ENCODE measurements around the gene HOXA1. TPM values are rescaled to one million over a fixed set of nuclear protein-coding genes. Genes with fewer than 3 reads are reported as not detected.

HOXA1 gene
- total RNA-seq, 1 experiment from 2014 or later = 8.8 TPM

- in situ Hi-C loops (cut with HindIII; ENCODE audit: low pct_unique_long_range_greater_than_20kb, low sequenced_read_pairs) = no loop called here
- BruUV-seq (replicated peaks) = TSS peak; percentile 48
- peaks cover 55% of the 10 kb centered on the region for H3K4me1 ChIP-seq (ENCODE audit: control insufficient read depth, insufficient read depth, low read length)
- peaks cover 9% of the 10 kb centered on the region; the same call in 1 of the 2 replicates for H3K36me3 ChIP-seq (ENCODE audit: control insufficient read depth, insufficient read depth, low read length)
- ATAC-seq = peak; percentile 23
- H3K9me3 ChIP-seq (ENCODE audit: control insufficient read depth, insufficient read depth, low read depth, low read length) = no peaks in the 10 kb centered on the region
- CTCF ChIA-PET = interaction anchor here (0.6 to 1.4 kb wide), 5 partner anchors 11 to 238 kb away, joined by 3 to 7 read pairs (median 5); no protein-coding TSS in a partner anchor
- no peak for DNase-seq (ENCODE audit: low read depth, low spot score)
- H3K27ac ChIP-seq (ENCODE audit: low read length) = peak overlapping the region; percentile 99
- intact Hi-C loops (cut with micrococcal nuclease; ENCODE audit: unreplicated experiment) = loop anchor here (10.0 kb wide), 1 partner anchor 64 kb away; no protein-coding TSS in a partner anchor
- peak; percentile 82 for TF ChIP-seq TCF7L2 (IDR thresholded peaks at IDR 0.05; ENCODE audit: low read depth, low read length)
- TF ChIP-seq, protein P1, sequence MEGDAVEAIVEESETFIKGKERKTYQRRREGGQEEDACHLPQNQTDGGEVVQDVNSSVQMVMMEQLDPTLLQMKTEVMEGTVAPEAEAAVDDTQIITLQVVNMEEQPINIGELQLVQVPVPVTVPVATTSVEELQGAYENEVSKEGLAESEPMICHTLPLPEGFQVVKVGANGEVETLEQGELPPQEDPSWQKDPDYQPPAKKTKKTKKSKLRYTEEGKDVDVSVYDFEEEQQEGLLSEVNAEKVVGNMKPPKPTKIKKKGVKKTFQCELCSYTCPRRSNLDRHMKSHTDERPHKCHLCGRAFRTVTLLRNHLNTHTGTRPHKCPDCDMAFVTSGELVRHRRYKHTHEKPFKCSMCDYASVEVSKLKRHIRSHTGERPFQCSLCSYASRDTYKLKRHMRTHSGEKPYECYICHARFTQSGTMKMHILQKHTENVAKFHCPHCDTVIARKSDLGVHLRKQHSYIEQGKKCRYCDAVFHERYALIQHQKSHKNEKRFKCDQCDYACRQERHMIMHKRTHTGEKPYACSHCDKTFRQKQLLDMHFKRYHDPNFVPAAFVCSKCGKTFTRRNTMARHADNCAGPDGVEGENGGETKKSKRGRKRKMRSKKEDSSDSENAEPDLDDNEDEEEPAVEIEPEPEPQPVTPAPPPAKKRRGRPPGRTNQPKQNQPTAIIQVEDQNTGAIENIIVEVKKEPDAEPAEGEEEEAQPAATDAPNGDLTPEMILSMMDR (IDR thresholded peaks at IDR 0.05) = no peak
- POLR2A ChIA-PET = interaction anchor here (0.5 to 4.0 kb wide), 12 partner anchors 12 to 1160 kb away, joined by 3 to 21 read pairs (median 4); no protein-coding TSS in a partner anchor
- H3K27me3 ChIP-seq (ENCODE audit: control insufficient read depth, insufficient read depth, low read length) = no peaks in the 10 kb centered on the region
- H3K4me3 ChIP-seq (ENCODE audit: low read depth in 2 of 2, low read length in 2 of 2) = peak overlapping the region; percentile 85 to 93
Measured at GRCh38 chr7:27098578-27099451, 3.0 kb upstream of the HOXA1 start.

- H3K27ac ChIP-seq (ENCODE audit: low read length) = peak overlapping the region; percentile 99
- H3K9me3 ChIP-seq (ENCODE audit: control insufficient read depth, insufficient read depth, low read depth, low read length) = no peaks in the 10 kb centered on the region
- in situ Hi-C loops (cut with HindIII; ENCODE audit: low pct_unique_long_range_greater_than_20kb, low sequenced_read_pairs) (no loop called here), intact Hi-C loops (cut with micrococcal nuclease; ENCODE audit: unreplicated experiment) (loop anchor here (2.0 to 10.0 kb wide), 2 partner anchors 63 to 233 kb away; partner anchors contain the start of gene SKAP2)
- DNase-seq (ENCODE audit: low read depth, low spot score) (no peak), ATAC-seq (peak; percentile 49)
- peaks cover 9% of the 10 kb centered on the region; the same call in 1 of the 2 replicates for H3K36me3 ChIP-seq (ENCODE audit: control insufficient read depth, insufficient read depth, low read length)
- H3K4me3 ChIP-seq (ENCODE audit: low read depth in 2 of 2, low read length in 2 of 2) = peak overlapping the region; percentile 85 to 93
- ChIA-PET CTCF (interaction anchor here (0.6 to 1.4 kb wide), 3 partner anchors 11 to 237 kb away, joined by 3 to 5 read pairs (median 5); no protein-coding TSS in a partner anchor), POLR2A (interaction anchor here (0.6 to 4.0 kb wide), 8 partner anchors 17 to 641 kb away, joined by 3 to 21 read pairs (median 4); no protein-coding TSS in a partner anchor)
- TF ChIP-seq SIN3A (IDR thresholded peaks at IDR 0.05; ENCODE audit: borderline replicate concordance, insufficient read depth, low read depth, low read length) = 0 out of 2 replicates have a peak, but pooled peaks have one; percentile 42
- TF ChIP-seq, protein P2, sequence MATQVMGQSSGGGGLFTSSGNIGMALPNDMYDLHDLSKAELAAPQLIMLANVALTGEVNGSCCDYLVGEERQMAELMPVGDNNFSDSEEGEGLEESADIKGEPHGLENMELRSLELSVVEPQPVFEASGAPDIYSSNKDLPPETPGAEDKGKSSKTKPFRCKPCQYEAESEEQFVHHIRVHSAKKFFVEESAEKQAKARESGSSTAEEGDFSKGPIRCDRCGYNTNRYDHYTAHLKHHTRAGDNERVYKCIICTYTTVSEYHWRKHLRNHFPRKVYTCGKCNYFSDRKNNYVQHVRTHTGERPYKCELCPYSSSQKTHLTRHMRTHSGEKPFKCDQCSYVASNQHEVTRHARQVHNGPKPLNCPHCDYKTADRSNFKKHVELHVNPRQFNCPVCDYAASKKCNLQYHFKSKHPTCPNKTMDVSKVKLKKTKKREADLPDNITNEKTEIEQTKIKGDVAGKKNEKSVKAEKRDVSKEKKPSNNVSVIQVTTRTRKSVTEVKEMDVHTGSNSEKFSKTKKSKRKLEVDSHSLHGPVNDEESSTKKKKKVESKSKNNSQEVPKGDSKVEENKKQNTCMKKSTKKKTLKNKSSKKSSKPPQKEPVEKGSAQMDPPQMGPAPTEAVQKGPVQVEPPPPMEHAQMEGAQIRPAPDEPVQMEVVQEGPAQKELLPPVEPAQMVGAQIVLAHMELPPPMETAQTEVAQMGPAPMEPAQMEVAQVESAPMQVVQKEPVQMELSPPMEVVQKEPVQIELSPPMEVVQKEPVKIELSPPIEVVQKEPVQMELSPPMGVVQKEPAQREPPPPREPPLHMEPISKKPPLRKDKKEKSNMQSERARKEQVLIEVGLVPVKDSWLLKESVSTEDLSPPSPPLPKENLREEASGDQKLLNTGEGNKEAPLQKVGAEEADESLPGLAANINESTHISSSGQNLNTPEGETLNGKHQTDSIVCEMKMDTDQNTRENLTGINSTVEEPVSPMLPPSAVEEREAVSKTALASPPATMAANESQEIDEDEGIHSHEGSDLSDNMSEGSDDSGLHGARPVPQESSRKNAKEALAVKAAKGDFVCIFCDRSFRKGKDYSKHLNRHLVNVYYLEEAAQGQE (IDR thresholded peaks at IDR 0.05; ENCODE audit: insufficient read depth in 1 of 2, low read depth in 2 of 2, low read length in 1 of 2) = no peak
- peak; percentile 18; the same call in 1 of the 2 replicates for TF ChIP-seq TCF7L2 (IDR thresholded peaks at IDR 0.05; ENCODE audit: low read depth, low read length)
- TF ChIP-seq, protein P1 (IDR thresholded peaks at IDR 0.05) = no peak; the same call in 1 of the 2 replicates
- peak; percentile 36; the same call in 1 of the 2 replicates for TF ChIP-seq POLR2AphosphoS5 (IDR thresholded peaks at IDR 0.05; ENCODE audit: low read depth, low read length)
- peaks cover 55% of the 10 kb centered on the region for H3K4me1 ChIP-seq (ENCODE audit: control insufficient read depth, insufficient read depth, low read length)
- BruUV-seq (replicated peaks) = TSS peak; percentile 76
- H3K27me3 ChIP-seq (ENCODE audit: control insufficient read depth, insufficient read depth, low read length) = no peaks in the 10 kb centered on the region
Measured at GRCh38 chr7:27097686-27098577, 2.1 kb upstream of the HOXA1 start.
